ENCODE measurements around the gene ADGRB3. TPM values are rescaled to one million over a fixed set of nuclear protein-coding genes. Genes with fewer than 3 reads are reported as not detected.

The ADGRB3 gene
- total RNA-seq, 6 donors from 2014 or later = 1.1 to 7.3 (median 3.0) TPM

DNA sequence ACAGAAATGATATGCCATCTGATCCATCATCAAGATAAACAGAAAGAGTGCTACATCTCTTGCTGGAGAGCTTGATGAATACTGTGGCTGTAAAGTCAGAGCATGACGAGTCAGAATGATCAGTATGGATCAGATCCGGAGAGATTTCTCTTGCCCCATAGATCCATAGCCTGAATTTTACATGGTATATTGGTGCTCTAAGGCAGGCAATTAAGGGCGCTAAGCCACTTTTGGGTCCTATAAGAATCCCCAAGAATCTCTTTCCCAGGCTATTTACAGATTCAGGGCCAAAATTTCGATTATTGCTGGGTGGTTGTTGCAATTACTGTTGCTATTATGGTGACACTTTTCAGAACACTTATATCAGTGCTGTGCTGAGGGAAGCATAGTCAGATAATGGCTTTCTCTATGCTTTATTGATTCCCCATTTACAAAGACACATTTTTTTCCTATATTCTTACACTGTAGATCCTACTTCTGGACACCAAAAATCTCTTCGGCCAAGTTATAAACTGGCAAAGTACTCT is 94.4 kb downstream of the ADGRB3 start:
- DNase-seq (no peak), ATAC-seq (ENCODE audit: low FRiP score in 2 of 2) (no peak)
- Histone ChIP-seq H3K27me3 (no peaks in the 10 kb centered on the region), H3K27ac (no peak overlapping the region), H3K4me3 (no peak overlapping the region), H3K36me3 (no peaks in the 10 kb centered on the region), H3K4me1 (no peaks in the 10 kb centered on the region), H3K9me3 (no peaks in the 10 kb centered on the region)
- no peak for TF ChIP-seq POLR2A (IDR thresholded peaks at IDR 0.05)
- no peak for TF ChIP-seq POLR2AphosphoS5 (IDR thresholded peaks at IDR 0.05)
- TF ChIP-seq EP300 (IDR thresholded peaks at IDR 0.05) = no peak
- TF ChIP-seq, protein P1, sequence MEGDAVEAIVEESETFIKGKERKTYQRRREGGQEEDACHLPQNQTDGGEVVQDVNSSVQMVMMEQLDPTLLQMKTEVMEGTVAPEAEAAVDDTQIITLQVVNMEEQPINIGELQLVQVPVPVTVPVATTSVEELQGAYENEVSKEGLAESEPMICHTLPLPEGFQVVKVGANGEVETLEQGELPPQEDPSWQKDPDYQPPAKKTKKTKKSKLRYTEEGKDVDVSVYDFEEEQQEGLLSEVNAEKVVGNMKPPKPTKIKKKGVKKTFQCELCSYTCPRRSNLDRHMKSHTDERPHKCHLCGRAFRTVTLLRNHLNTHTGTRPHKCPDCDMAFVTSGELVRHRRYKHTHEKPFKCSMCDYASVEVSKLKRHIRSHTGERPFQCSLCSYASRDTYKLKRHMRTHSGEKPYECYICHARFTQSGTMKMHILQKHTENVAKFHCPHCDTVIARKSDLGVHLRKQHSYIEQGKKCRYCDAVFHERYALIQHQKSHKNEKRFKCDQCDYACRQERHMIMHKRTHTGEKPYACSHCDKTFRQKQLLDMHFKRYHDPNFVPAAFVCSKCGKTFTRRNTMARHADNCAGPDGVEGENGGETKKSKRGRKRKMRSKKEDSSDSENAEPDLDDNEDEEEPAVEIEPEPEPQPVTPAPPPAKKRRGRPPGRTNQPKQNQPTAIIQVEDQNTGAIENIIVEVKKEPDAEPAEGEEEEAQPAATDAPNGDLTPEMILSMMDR (IDR thresholded peaks at IDR 0.05) = no peak
- WGBS, 2 donors = 72 to 82% methylated on average over 5 of the region's 5 CpGs

DNA sequence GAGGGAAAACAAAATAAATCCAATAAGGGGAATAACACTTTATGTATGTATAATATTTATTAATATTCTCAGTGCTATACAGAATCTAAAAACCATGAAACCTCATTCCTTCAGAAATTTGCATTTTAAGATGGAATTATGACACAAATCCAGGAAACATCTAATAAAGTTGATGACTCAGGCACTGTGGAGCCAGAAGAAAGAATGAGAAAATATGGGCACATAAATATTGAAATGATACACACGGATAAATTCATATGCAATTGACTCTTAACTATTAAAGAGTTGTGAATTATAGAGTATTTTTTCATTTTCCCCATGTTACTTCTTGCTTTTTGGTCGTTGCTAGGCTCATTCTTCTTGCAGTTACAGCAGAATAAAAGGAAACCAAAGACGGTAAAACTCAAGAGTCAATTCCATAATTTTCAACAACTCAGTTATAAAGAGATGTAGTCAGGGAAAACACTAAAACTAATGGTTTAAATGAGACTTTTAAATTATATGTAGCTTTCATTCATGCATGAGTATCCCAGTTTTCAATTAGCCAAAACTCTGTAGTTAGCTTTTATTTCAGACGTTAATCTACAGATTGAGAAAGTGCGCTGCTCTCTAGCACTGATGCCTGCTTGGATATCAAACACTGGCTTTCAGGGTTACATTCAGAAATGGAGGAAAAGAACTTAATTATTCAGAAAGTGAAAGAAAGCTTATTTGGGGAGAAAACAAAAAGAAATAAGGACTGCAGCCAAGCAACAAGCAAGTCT is 95.4 kb downstream of the ADGRB3 start:
- no peak overlapping the region for H3K4me3 ChIP-seq
- no peak for TF ChIP-seq POLR2A (IDR thresholded peaks at IDR 0.05)
- no peak for TF ChIP-seq POLR2AphosphoS5 (IDR thresholded peaks at IDR 0.05)
- no peak for TF ChIP-seq EP300 (IDR thresholded peaks at IDR 0.05)
- no peaks in the 10 kb centered on the region for H3K27me3 ChIP-seq
- no peaks in the 10 kb centered on the region for H3K36me3 ChIP-seq
- ATAC-seq (ENCODE audit: low FRiP score in 2 of 2) (no peak), DNase-seq (no peak)
- WGBS, 2 donors = 75 to 83% methylated on average over 5 of the region's 5 CpGs
- no peak overlapping the region for H3K27ac ChIP-seq
- H3K4me1 ChIP-seq = no peaks in the 10 kb centered on the region
- no peaks in the 10 kb centered on the region for H3K9me3 ChIP-seq

DNA sequence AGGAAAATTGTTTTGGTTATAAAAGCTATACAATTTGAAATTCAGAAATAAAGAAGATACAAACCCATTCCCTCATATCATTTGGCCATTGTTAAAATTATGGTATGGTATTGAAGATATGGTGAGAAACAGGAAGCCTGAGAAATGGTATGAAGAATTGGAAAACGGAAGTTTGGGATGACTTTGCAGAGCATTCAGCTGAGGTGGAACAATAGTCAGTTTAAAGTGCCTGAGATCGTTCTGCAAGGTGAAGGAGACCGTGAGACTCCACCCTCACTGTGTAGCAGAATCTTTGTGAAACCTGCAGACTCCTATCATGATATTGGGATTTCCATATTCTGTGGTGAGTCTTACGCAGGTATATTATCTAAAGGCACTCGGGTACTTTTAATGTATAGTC is 97.3 kb downstream of the ADGRB3 start:
- H3K27ac ChIP-seq = no peak overlapping the region
- H3K9me3 ChIP-seq = no peaks in the 10 kb centered on the region
- H3K27me3 ChIP-seq = no peaks in the 10 kb centered on the region
- no peak overlapping the region for H3K4me3 ChIP-seq
- WGBS, 2 donors = 68 to 83% methylated on average over 5 of the region's 5 CpGs
- ATAC-seq (ENCODE audit: low FRiP score in 2 of 2) (no peak), DNase-seq (no peak)
- H3K4me1 ChIP-seq = no peaks in the 10 kb centered on the region
- no peaks in the 10 kb centered on the region for H3K36me3 ChIP-seq
- TF ChIP-seq POLR2AphosphoS5 (IDR thresholded peaks at IDR 0.05) = no peak
- no peak for TF ChIP-seq POLR2A (IDR thresholded peaks at IDR 0.05)
- TF ChIP-seq EP300 (IDR thresholded peaks at IDR 0.05) = no peak
- TF ChIP-seq, protein P1 (IDR thresholded peaks at IDR 0.05) = no peak

DNA sequence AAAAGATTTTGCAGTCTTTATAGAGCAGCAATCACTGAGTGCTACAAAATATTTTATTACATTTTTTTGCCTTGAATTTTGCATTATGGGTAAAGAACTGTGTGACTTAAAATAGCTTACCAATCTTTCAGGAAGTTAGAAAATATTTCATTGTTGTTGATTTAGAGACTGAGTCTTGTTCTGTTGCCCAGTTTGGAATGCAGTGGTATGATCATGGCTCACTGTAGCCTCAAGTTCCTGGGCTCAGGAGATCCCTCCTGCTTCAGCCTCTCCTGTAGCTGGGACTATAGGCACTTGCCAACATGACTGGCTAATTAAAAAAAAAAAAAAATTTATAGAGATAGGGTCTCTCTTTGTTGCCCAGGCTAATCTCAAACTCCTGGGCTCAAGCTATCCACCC is 100.8 kb downstream of the ADGRB3 start:
- Histone ChIP-seq H3K9me3 (no peaks in the 10 kb centered on the region), H3K4me1 (no peaks in the 10 kb centered on the region), H3K27me3 (no peaks in the 10 kb centered on the region), H3K36me3 (no peaks in the 10 kb centered on the region), H3K27ac (no peak overlapping the region), H3K4me3 (no peak overlapping the region)
- ATAC-seq (ENCODE audit: low FRiP score in 2 of 2) (no peak), DNase-seq (no peak)
- TF ChIP-seq EP300 (IDR thresholded peaks at IDR 0.05) (no peak), POLR2A (IDR thresholded peaks at IDR 0.05) (no peak), POLR2AphosphoS5 (IDR thresholded peaks at IDR 0.05) (no peak)
- TF ChIP-seq, protein P1 (IDR thresholded peaks at IDR 0.05) = no peak

DNA sequence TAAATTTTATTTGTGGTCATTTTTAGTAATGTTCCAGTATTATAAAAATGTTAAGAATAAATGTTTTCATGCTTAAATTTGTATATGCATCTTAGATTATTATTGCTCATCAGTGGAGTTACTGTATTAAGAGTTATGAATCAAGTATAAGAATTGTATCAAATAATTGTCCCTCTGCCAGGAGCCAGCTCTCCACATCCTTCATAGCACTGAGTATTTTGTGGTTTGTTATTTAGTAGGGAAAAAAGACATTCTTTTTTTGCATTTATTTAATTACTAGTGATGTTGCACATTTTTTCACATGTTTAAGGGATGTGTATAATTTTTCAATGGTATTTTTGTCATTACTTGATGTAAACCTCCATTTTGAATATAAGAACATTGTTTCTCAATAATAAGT is 102.0 kb downstream of the ADGRB3 start:
- no peaks in the 10 kb centered on the region for H3K4me1 ChIP-seq
- ATAC-seq (ENCODE audit: low FRiP score in 2 of 2) (no peak), DNase-seq (no peak)
- H3K9me3 ChIP-seq = no peaks in the 10 kb centered on the region
- no peak overlapping the region for H3K27ac ChIP-seq
- TF ChIP-seq EP300 (IDR thresholded peaks at IDR 0.05) = no peak
- TF ChIP-seq, protein P1 (IDR thresholded peaks at IDR 0.05) = no peak
- TF ChIP-seq POLR2AphosphoS5 (IDR thresholded peaks at IDR 0.05) = no peak
- TF ChIP-seq POLR2A (IDR thresholded peaks at IDR 0.05) = no peak
- no peaks in the 10 kb centered on the region for H3K27me3 ChIP-seq
- H3K36me3 ChIP-seq = no peaks in the 10 kb centered on the region
- H3K4me3 ChIP-seq = no peak overlapping the region

Data from upper lobe of left lung (tissue), 6 donors.